Esophagus squamous epithelium (tissue), 5 donors: Measurements from ENCODE around the gene MYOM3. TPM values are rescaled to one million over a fixed set of nuclear protein-coding genes. Genes with fewer than 3 reads are reported as not detected.

Experiments used
- DNase-seq: peaks from one replicate; lab custom pipeline; 2025; lab: John Stamatoyannopoulos, UW
- H3K27ac ChIP-seq, 4 donors: fragments of 200-600 bp; sonication (generic); one replicate each; pipeline ENCODE4 v1.5.1; 2016 to 2019; ENCODE audit warnings: mild to moderate bottlenecking in 1 of 4
- H3K27me3 ChIP-seq, 4 donors: fragments of 200-600 bp; sonication (generic); 1 replicate in 3 of 4; 2 replicates in 1 of 4; pipeline versions ENCODE4 v1.5.1 to v1.6.0; 2017 to 2021; ENCODE audit warnings: antibody characterized with exemption in 1 of 4
- H3K36me3 ChIP-seq, 3 donors: fragments of 200-600 bp; sonication (generic); one replicate each; pipeline ENCODE4 v1.5.1; 2016 to 2019
- H3K4me1 ChIP-seq, 3 donors: fragments of 200-600 bp; sonication (generic); one replicate each; pipeline ENCODE4 v1.5.1; 2017 to 2019
- H3K4me3 ChIP-seq, 4 donors: fragments of 200-600 bp; sonication (generic); 1 replicate in 3 of 4; 2 replicates in 1 of 4; pipeline ENCODE4 v1.5.1; 2016 to 2019; ENCODE audit warnings: mild to moderate bottlenecking in 2 of 4, moderate library complexity in 1 of 4
- H3K9me3 ChIP-seq, 3 donors: fragments of 200-600 bp; sonication (generic); one replicate each; pipeline ENCODE4 v1.5.1; 2016 to 2019
- POLR2A ChIP-seq, 4 donors: fragments of 450-650 bp; IDR thresholded peaks; one replicate each; pipeline ENCODE4 v1.6.1; 2017; ENCODE audit warnings: antibody characterized with exemption in 4 of 4, mild to moderate bottlenecking in 4 of 4, moderate library complexity in 3 of 4
- WGBS, 2 donors: methylation state at CpG; one replicate each; pipeline ENCODE4 v1.1.5; 2018; 5-methylcytosine and 5-hydroxymethylcytosine counted together
- intact Hi-C: fragments of 100-400 bp; cut with DNase I; formaldehyde crosslinking; loops from one replicate; pipeline ENCODE4 v1.15.0; 2022
- total RNA-seq, 4 donors: library from RNA; depleted of rRNA; stranded (reverse); fragments of >200 nt; gene quantifications; one replicate each; pipeline ENCODE4 v1.1.0, GENCODE V29; 2016
- TF ChIP-seq, protein P1 (sequence below), 6 experiments: fragments of 450-650 bp in 4 of 6; fragments of 200-600 bp in 2 of 6; sonication (generic) in 2 of 6; IDR thresholded peaks; one replicate each; pipeline ENCODE4 v1.5.1; 2016 to 2019; ENCODE audit warnings: antibody characterized with exemption in 6 of 6, mild to moderate bottlenecking in 4 of 6, moderate library complexity in 4 of 6
- donor health status: DM: yes; HTN: yes; CAD: no.

The MYOM3 gene
- total RNA-seq, 4 donors from 2014 or later: 0.30 to 1.1 (median 0.56) TPM

- peaks cover 0 to 6% (median 0%) of the 10 kb centered on the region in 3 donors for H3K36me3 ChIP-seq
- peaks cover 4 to 36% (median 14%) of the 10 kb centered on the region in 3 donors for H3K4me1 ChIP-seq
- intact Hi-C loops: no loop called here
- WGBS, 2 donors: 21 to 36% methylated on average over 11 to 12 of the region's 22 CpGs
- peak within 1 kb of the TSS; percentile 56 to 85 (median 72) for H3K27ac ChIP-seq
- H3K9me3 ChIP-seq: no peaks in the 10 kb centered on the region
- H3K4me3 ChIP-seq: peak within 1 kb of the TSS; percentile 36 to 69 (median 52)
- no peak for DNase-seq
- H3K27me3 ChIP-seq: peaks cover 0 to 4% (median 0%) of the 10 kb centered on the region in 4 donors
- TF ChIP-seq POLR2A (IDR thresholded peaks at IDR 0.05): no peak
- TF ChIP-seq, protein P1, sequence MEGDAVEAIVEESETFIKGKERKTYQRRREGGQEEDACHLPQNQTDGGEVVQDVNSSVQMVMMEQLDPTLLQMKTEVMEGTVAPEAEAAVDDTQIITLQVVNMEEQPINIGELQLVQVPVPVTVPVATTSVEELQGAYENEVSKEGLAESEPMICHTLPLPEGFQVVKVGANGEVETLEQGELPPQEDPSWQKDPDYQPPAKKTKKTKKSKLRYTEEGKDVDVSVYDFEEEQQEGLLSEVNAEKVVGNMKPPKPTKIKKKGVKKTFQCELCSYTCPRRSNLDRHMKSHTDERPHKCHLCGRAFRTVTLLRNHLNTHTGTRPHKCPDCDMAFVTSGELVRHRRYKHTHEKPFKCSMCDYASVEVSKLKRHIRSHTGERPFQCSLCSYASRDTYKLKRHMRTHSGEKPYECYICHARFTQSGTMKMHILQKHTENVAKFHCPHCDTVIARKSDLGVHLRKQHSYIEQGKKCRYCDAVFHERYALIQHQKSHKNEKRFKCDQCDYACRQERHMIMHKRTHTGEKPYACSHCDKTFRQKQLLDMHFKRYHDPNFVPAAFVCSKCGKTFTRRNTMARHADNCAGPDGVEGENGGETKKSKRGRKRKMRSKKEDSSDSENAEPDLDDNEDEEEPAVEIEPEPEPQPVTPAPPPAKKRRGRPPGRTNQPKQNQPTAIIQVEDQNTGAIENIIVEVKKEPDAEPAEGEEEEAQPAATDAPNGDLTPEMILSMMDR (IDR thresholded peaks at IDR 0.05): no peak
Measured at GRCh38 chr1:24142546-24143534, 30.9 kb upstream of the MYOM3 start, which contains the start of gene IL22RA1. Gene IL22RA1, minus strand, starts transcription at chr1:24143140. Its CDS starts 58 bp downstream, at chr1:24143082.

DNA sequence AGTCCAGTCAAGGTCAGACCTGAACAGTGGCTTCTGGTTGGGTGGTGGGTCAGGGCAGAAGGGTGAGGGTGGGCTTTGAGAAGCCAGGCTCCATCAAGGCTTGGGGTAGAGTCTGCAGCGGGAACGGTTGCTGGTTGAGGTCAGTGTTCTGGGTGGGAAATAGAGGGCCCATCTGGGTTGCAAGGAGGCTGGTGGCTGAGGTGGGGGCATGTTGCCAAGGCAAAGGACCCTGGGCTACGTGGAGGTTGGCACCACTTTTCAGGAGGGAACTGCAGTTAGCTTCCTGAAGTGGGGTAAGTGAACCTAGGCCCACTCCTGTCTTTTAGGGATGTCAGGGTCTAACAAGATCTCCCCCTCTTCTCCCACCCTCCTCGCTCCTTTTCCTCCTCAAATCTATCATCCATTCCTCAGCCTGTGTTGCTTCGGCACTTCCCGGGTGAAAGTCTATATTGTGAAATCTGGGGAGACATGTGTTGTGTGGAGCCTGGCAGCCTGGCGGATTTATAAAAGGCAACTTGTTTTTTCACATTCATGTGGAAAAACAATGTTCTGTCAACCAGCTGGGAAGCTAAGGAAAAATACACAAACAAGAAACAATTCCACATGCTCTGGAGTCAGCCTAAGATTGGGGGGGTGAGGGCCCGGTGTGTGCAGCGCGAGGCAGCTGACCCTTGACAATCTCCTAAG is 29.5 kb upstream of the MYOM3 start:
- H3K27ac ChIP-seq: peak overlapping the region in 2 of 4 donors; percentile 75 to 85
- WGBS, 2 donors: 80 to 85% methylated on average over 10 of the region's 10 CpGs

DNA sequence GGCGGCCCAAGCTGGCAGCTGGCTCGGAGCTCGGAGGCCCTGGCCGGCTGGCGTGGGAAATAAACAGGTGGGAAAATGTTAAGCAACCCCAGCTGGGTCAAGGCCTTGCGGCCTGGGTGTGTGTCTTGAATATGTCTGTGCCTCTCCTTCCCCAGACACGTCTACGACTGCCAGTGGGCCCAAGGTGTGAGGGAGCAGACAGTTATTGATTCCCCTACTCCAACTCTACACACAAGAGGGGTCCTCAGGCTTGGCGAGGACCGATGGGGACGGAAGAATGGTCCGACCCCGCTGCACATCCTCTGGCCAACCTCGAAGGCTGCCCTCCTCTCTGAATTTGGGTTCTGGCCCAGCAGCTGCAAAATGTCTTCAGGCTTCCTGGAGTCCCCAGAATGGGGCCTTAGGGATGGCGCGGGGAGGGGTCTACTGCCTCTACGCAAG is 28.8 kb upstream of the MYOM3 start:
- WGBS, 2 donors: 85 to 95% methylated on average over 4 to 14 of the region's 17 CpGs
- Histone ChIP-seq H3K36me3 (peaks cover 0 to 22% (median 0%) of the 10 kb centered on the region in 3 donors), H3K4me3 (no peak overlapping the region), H3K4me1 (peaks cover 4 to 36% (median 14%) of the 10 kb centered on the region in 3 donors), H3K9me3 (no peaks in the 10 kb centered on the region), H3K27ac (no peak overlapping the region), H3K27me3 (peaks cover 0 to 4% (median 0%) of the 10 kb centered on the region in 4 donors)
- no peak for DNase-seq
- intact Hi-C loops: no loop called here
- TF ChIP-seq, protein P1 (IDR thresholded peaks at IDR 0.05): no peak
- no peak for TF ChIP-seq POLR2A (IDR thresholded peaks at IDR 0.05)

More for the DNA sequence above, 29.5 kb upstream of the MYOM3 start:
- no peaks in the 10 kb centered on the region for H3K9me3 ChIP-seq
- peaks cover 0 to 15% (median 0%) of the 10 kb centered on the region in 3 donors for H3K36me3 ChIP-seq
- peak overlapping the region in 3 of 4 donors; percentile 50 to 69 (median 55) for H3K4me3 ChIP-seq
- peaks cover 0 to 4% (median 0%) of the 10 kb centered on the region in 4 donors for H3K27me3 ChIP-seq
- intact Hi-C loops: no loop called here
- no peak for DNase-seq
- TF ChIP-seq POLR2A (IDR thresholded peaks at IDR 0.05): no peak
- TF ChIP-seq, protein P1 (IDR thresholded peaks at IDR 0.05): no peak
- peaks cover 4 to 36% (median 14%) of the 10 kb centered on the region in 3 donors for H3K4me1 ChIP-seq

DNA sequence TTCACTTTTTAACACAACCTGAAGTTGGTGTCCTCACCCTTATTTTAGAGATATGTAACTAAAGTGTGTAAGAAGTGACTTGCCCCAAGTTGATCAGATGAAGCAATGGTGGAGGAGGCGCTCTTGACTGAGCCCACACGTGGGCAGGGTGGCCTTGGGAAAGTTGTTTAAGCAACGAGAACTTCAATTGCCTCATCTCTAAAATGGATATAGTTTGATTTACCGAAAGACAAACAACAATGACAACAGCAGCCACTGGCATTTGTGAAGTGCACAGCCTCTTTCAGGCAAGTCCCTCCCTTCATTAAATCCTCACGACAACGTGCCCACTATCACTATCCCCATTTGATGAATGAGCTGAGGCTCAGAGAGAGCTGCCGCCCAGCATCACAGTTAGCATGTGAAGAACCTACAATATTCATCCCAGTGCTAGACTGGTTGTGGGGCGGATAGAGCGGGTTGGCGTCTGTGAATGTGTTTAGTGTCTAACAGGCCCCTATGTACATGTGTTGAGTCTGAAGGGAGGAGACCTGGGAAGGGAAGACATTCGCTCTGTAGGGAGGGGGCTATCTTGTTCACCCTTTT is 28.0 kb upstream of the MYOM3 start:
- H3K9me3 ChIP-seq: no peaks in the 10 kb centered on the region
- TF ChIP-seq POLR2A (IDR thresholded peaks at IDR 0.05): no peak
- TF ChIP-seq, protein P1 (IDR thresholded peaks at IDR 0.05): no peak
- intact Hi-C loops: no loop called here
- H3K36me3 ChIP-seq: peaks cover 0 to 22% (median 0%) of the 10 kb centered on the region in 3 donors
- peaks cover 0 to 4% (median 0%) of the 10 kb centered on the region in 4 donors for H3K27me3 ChIP-seq
- no peak overlapping the region for H3K4me3 ChIP-seq
- 89 to 92% methylated on average over 9 to 11 of the region's 11 CpGs for WGBS, 2 donors
- no peak overlapping the region for H3K27ac ChIP-seq
- DNase-seq: no peak
- H3K4me1 ChIP-seq: peaks cover 4 to 36% (median 14%) of the 10 kb centered on the region in 3 donors
